ENCODE measurements around the gene TAS2R39.

TAS2R39 gene

GRCh38 chr7:143216686-143217085 is 33.5 kb downstream of the TAS2R39 start:
- DNase-seq = no peak

- DNase-seq = no peak
These were observed 34.6 kb downstream of the TAS2R39 start for GRCh38 chr7:143217806-143218205.

GRCh38 chr7:143221286-143221685 is 38.1 kb downstream of the TAS2R39 start:
- DNase-seq = no peak

GRCh38 chr7:143221737-143222136 is 38.5 kb downstream of the TAS2R39 start, which contains the start of gene TAS2R40:
Gene TAS2R40 (plus strand): TSS chr7:143222037. CDS start chr7:143222079, 42 bp downstream.
- DNase-seq = no peak

GRCh38 chr7:143222782-143223181 is 39.6 kb downstream of the TAS2R39 start:
- no peak for DNase-seq

GRCh38 chr7:143223784-143224183 is 40.6 kb downstream of the TAS2R39 start:
- DNase-seq = no peak

- DNase-seq = no peak
These were observed 41.8 kb downstream of the TAS2R39 start for GRCh38 chr7:143225047-143225446.

GRCh38 chr7:143227806-143228205 is 44.6 kb downstream of the TAS2R39 start:
- no peak for DNase-seq

- peak in 1 of 2 donors; percentile 19 for DNase-seq
These were observed 46.0 kb downstream of the TAS2R39 start for GRCh38 chr7:143229054-143229790.

GRCh38 chr7:143230602-143231457 is 47.6 kb downstream of the TAS2R39 start:
- DNase-seq = no peak

All from hippocampal formation (tissue), 2 donors.